HG03558 (cell line): ENCODE measurements around the gene ZSCAN10.
"Not testable (repeated sequence)": the region's sequence is repeated elsewhere in the genome, so short reads cannot be mapped to it uniquely, and the experiment has no call there.

Experiments used
- ATAC-seq: cut with Tn5 transposase; IDR thresholded peaks from one replicate; pipeline ENCODE4 v1.9.1; 2021; ENCODE audit warnings: moderate number of reproducible peaks; ENCODE audit not compliant: unreplicated experiment; ENCODE audit errors: extremely low read depth

ZSCAN10 gene

GRCh38 chr16:3066440-3066748, 32.7 kb downstream of the ZSCAN10 start:
- ATAC-seq, result no peak

GRCh38 chr16:3065742-3066439, 33.2 kb downstream of the ZSCAN10 start:
- ATAC-seq, result no peak

- no peak for ATAC-seq
Observed at GRCh38 chr16:3065069-3065741, 33.9 kb downstream of the ZSCAN10 start, which contains the start of gene IL32. IL32 (plus strand) TSS chr16:3065640; CDS start chr16:3065812, 172 bp downstream.

- no peak for ATAC-seq
Observed at GRCh38 chr16:3063625-3064386, 35.3 kb downstream of the ZSCAN10 start.

GRCh38 chr16:3062553-3062952, 36.5 kb downstream of the ZSCAN10 start:
- ATAC-seq, result no peak

GRCh38 chr16:3060339-3061127, 38.6 kb downstream of the ZSCAN10 start:
- no peak for ATAC-seq

- no peak for ATAC-seq
Observed at GRCh38 chr16:3059723-3060242, 39.3 kb downstream of the ZSCAN10 start.

GRCh38 chr16:3059041-3059722, 39.9 kb downstream of the ZSCAN10 start:
- no peak for ATAC-seq

GRCh38 chr16:3058139-3059030, 40.7 kb downstream of the ZSCAN10 start:
- no peak for ATAC-seq

GRCh38 chr16:3057181-3058138, 41.6 kb downstream of the ZSCAN10 start:
- no peak for ATAC-seq

GRCh38 chr16:3056336-3057180, 42.5 kb downstream of the ZSCAN10 start:
- no peak for ATAC-seq

- not testable (repeated sequence) for ATAC-seq
Observed at GRCh38 chr16:3055734-3056115, 43.4 kb downstream of the ZSCAN10 start.

- no peak for ATAC-seq
Observed at GRCh38 chr16:3054965-3055733, 43.9 kb downstream of the ZSCAN10 start.

GRCh38 chr16:3053330-3053710, 45.8 kb downstream of the ZSCAN10 start:
- not testable (repeated sequence) for ATAC-seq

GRCh38 chr16:3052571-3053329, 46.3 kb downstream of the ZSCAN10 start:
- ATAC-seq, result not testable (repeated sequence)
